GM12865 (cell line): Measurements from ENCODE around the gene NSG2.

Experiments
- DNase-seq: peaks from one replicate; pipeline ENCODE4 v3.0.0; 2010; ENCODE audit warnings: low read depth
- H3K4me3 ChIP-seq: 2 replicates; pipeline ENCODE4 v1.5.1; 2011; ENCODE audit warnings: mild to moderate bottlenecking, low read depth, low read length, control low read depth
- TF ChIP-seq, protein P1 (sequence below): IDR thresholded peaks from 2 replicates; pipeline ENCODE4 v1.5.1; 2011; ENCODE audit warnings: low read length, control low read depth, low read depth, inconsistent platforms; ENCODE audit not compliant: insufficient read depth; ENCODE audit errors: missing control alignments

The NSG2 gene

DNA sequence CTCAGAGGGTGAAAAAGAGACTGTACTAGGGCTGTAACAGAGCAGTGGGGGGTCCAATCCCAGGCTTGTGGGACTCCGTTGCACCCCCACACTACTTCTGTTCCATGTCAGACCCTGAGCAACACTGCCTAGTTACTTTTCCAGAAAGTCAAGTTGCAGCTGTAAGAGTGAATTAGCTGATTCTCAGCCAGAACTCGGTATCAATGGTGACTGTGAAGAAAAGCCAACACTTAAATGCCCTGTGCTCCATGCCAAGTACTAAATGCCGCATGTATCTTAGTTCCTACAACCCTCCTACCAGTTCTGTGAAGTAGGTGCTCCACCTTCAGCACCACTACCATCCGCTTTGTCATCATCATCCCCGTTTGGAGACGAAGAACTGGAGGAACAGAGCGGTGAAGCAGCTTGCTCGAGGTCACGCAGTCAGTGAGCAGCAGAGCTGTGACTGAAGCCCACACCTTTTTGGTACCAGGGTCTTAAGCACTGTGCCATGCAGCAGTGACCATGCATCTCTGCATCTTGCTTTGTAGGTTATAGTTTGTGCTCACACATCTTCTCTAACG is 64.3 kb downstream of the NSG2 start:
- no peak overlapping the region for H3K4me3 ChIP-seq
- no peak for DNase-seq
- TF ChIP-seq, protein P1, sequence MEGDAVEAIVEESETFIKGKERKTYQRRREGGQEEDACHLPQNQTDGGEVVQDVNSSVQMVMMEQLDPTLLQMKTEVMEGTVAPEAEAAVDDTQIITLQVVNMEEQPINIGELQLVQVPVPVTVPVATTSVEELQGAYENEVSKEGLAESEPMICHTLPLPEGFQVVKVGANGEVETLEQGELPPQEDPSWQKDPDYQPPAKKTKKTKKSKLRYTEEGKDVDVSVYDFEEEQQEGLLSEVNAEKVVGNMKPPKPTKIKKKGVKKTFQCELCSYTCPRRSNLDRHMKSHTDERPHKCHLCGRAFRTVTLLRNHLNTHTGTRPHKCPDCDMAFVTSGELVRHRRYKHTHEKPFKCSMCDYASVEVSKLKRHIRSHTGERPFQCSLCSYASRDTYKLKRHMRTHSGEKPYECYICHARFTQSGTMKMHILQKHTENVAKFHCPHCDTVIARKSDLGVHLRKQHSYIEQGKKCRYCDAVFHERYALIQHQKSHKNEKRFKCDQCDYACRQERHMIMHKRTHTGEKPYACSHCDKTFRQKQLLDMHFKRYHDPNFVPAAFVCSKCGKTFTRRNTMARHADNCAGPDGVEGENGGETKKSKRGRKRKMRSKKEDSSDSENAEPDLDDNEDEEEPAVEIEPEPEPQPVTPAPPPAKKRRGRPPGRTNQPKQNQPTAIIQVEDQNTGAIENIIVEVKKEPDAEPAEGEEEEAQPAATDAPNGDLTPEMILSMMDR = no peak

DNA sequence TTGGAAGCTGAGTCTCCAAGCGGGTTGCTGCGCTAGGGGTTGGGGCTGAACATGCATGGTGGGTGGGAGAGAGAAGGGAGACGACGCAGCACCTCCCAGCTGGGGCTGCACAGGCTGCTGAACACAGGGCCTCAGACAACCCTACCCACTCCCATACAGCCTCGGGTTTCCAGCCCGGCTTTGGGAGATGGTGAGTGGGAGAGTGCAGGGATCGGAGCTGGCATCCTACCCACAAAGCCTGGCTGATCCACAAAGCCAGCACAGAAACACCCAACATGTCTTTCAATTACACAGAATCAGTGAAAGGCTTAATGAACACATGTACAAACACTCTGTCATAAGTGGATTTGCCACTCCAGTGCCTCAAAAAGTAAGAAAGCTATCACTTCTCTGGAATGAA is 64.8 kb downstream of the NSG2 start:
- DNase-seq = no peak
- H3K4me3 ChIP-seq = no peak overlapping the region
- TF ChIP-seq, protein P1 = no peak

DNA sequence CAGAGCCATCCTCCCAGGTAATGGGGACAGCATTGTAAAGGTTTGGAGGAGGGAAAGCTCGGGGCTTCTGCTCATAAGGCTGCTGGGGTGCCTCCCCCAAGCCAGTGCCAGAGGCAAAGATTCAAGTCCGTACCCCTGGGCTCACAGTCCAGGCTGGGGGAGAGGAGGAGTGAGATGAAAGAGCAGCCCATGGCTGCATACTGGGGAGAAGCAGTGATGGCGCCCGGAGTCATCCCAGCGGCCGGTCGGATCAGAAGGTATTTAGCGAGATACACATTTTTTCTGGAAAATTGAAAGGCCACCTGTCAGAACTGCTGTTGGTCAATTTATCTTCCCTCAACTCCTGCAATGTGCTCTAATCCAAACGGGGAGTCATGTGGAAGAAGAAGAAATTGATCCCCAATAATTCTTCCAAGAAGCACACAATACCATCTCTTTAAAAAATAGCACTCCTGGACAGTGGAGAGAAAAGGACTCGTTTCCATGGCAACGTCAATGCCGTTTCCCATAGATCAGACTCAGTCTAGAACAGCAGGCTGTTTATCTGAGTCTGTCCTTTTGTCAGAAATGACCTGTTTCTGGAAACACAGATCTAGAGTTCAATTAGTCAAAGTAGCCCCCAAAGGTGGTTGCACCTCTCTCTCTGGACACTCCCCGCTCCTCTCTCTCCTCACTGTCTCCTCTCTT is 65.9 kb downstream of the NSG2 start:
- H3K4me3 ChIP-seq = no peak overlapping the region
- TF ChIP-seq, protein P1 = no peak
- no peak for DNase-seq

DNA sequence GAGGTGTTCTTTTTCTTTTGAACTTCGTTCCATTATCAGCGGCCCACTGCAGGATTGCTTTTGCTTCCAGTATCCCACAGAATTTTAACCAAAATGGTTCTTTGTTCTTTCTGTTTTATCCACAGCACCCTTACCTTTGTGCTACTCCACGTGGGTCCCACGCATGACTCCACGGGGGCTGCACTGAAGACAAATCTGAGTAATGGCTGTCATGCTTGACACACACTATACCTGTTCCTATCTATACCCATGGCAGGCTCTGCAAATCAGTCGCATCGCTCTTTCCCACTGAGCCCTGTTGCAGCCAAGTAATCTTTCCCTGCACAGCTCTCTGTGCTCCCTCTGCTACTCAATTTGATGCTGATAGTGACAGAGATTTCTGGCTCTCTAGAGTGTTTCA is 69.7 kb downstream of the NSG2 start:
- TF ChIP-seq, protein P1 = no peak
- no peak for DNase-seq
- H3K4me3 ChIP-seq = no peak overlapping the region

DNA sequence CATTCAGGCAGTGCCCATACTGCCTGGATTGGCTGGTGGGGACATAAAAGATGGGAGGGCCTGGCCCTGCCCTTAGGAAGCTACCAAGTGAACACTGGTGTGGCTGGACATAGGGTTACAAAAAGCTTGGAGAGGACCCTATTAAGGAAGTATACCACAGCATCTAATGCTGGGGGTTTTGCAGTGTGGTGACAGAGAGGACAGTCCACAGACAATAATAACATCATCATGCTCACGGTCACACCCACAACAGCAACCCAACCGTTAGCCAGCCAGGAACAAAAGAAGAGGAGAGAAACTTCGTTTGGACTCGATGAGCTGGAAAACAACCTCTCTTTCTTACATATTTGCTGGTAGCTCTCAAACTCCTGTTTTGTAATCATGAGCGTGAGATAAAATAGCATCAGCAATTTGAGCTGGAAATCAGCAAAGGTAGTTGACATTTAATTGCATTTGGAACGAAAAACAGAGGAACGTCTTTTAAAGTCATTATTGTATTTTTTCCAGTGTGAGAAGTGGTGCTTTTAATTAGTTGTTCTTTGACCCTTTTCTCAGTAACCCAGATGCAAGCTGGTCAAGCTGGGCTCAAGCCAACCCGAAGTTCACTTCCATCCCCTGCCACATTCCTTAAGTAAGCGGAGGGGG is 73.4 kb downstream of the NSG2 start:
- DNase-seq = no peak
- no peak overlapping the region for H3K4me3 ChIP-seq
- TF ChIP-seq, protein P1 = no peak

DNA sequence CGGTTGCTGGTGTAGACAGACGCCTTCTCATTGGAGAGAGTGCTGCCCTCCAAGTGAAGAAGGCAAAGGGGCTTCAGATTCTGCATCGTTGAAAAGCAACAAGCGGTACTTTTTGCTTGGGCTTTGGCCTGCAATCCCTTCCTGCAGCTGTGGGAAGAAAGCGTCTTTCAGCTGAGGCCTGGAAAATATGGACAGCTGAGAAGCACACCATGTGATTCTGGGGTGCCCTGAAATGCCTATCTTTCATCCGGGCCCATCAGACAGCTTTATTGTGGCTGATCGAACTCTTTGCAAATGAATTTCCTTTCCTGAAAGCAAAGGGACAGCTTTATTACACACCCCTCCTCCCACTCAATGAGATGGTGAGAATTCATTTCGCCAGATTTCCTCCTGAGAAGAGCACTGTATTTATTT is 74.0 kb downstream of the NSG2 start:
- DNase-seq = no peak
- TF ChIP-seq, protein P1 = no peak
- no peak overlapping the region for H3K4me3 ChIP-seq
